Prostate gland (tissue), 2 donors: ENCODE measurements around the gene CHFR.

Experiments used
- CTCF ChIP-seq, 4 experiments: fragments of 200-600 bp in 2 of 4; fragments of 450-650 bp in 2 of 4; sonication (generic) in 2 of 4; IDR thresholded peaks; 1 replicate in 3 of 4; 2 replicates in 1 of 4; pipeline ENCODE4 v1.5.1; 2016 to 2019; ENCODE audit warnings: antibody characterized with exemption in 4 of 4, mild to moderate bottlenecking in 2 of 4, moderate library complexity in 2 of 4
- POLR2A ChIP-seq: fragments of 450-650 bp; IDR thresholded peaks from one replicate; pipeline ENCODE4 v1.6.1; 2016; ENCODE audit warnings: antibody characterized with exemption, mild to moderate bottlenecking
- POLR2AphosphoS5 ChIP-seq: sonication (generic); formaldehyde crosslinking; IDR thresholded peaks from one replicate; pipeline ENCODE4 v1.6.1; 2017; ENCODE audit warnings: antibody characterized with exemption

GRCh38 chr12:132872975-132873421, 14.4 kb downstream of the CHFR start:
- TF ChIP-seq CTCF (IDR thresholded peaks at IDR 0.05) (no peak), POLR2A (no peak), POLR2AphosphoS5 (no peak)
